Lower leg skin (tissue), 4 donors: ENCODE results near the gene CMIP. TPM values are rescaled to one million over a fixed set of nuclear protein-coding genes. Genes with fewer than 3 reads are reported as not detected.
"Not testable (repeated sequence)": the region's sequence is repeated elsewhere in the genome, so short reads cannot be mapped to it uniquely, and the experiment has no call there.

ENCODE experiments used
- DNase-seq, 2 donors: peaks; one replicate each; pipeline ENCODE4 v3.0.0-alpha.2; 2019; ENCODE audit warnings: low spot score in 2 of 2
- H3K4me3 ChIP-seq: fragments of 200-600 bp; sonication (generic); 2 replicates; pipeline ENCODE4 v1.5.1; 2017; ENCODE audit warnings: mild to moderate bottlenecking, low read depth; ENCODE audit not compliant: poor library complexity, severe bottlenecking
- POLR2A ChIP-seq, 2 donors: fragments of 450-650 bp; IDR thresholded peaks; one replicate each; pipeline ENCODE4 v1.6.1; 2016 to 2017; ENCODE audit warnings: antibody characterized with exemption in 2 of 2, mild to moderate bottlenecking in 1 of 2, moderate library complexity in 1 of 2
- WGBS, 2 donors: methylation state at CpG; one replicate each; pipeline ENCODE4 v1.1.5; 2018; 5-methylcytosine and 5-hydroxymethylcytosine counted together
- intact Hi-C: fragments of 100-400 bp; cut with DNase I; formaldehyde crosslinking; loops from one replicate; pipeline ENCODE4 v1.15.0; 2023; ENCODE audit warnings: low total_unique reads
- total RNA-seq, 4 donors: library from RNA; depleted of rRNA; stranded (reverse); fragments of >200 nt; gene quantifications; one replicate each; pipeline ENCODE4 v1.1.0, GENCODE V29; 2016
- TF ChIP-seq, protein P1 (sequence below), 3 donors: fragments of 450-650 bp; IDR thresholded peaks; one replicate each; pipeline ENCODE4 v1.5.1; 2016; ENCODE audit warnings: antibody characterized with exemption in 3 of 3, mild to moderate bottlenecking in 3 of 3, moderate library complexity in 2 of 3

CMIP gene
- total RNA-seq, 4 donors from 2014 or later: 53.7 to 115 (median 77.4) TPM

- DNase-seq: no peak
- H3K4me3 ChIP-seq: no peak overlapping the region
- WGBS, 2 donors: 79 to 82% methylated on average over 5 of the region's 5 CpGs
- TF ChIP-seq, protein P1, sequence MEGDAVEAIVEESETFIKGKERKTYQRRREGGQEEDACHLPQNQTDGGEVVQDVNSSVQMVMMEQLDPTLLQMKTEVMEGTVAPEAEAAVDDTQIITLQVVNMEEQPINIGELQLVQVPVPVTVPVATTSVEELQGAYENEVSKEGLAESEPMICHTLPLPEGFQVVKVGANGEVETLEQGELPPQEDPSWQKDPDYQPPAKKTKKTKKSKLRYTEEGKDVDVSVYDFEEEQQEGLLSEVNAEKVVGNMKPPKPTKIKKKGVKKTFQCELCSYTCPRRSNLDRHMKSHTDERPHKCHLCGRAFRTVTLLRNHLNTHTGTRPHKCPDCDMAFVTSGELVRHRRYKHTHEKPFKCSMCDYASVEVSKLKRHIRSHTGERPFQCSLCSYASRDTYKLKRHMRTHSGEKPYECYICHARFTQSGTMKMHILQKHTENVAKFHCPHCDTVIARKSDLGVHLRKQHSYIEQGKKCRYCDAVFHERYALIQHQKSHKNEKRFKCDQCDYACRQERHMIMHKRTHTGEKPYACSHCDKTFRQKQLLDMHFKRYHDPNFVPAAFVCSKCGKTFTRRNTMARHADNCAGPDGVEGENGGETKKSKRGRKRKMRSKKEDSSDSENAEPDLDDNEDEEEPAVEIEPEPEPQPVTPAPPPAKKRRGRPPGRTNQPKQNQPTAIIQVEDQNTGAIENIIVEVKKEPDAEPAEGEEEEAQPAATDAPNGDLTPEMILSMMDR (IDR thresholded peaks at IDR 0.05): no peak
- TF ChIP-seq POLR2A (IDR thresholded peaks at IDR 0.05): no peak
- intact Hi-C loops: no loop called here
Measured at GRCh38 chr16:81417210-81417609, 27.4 kb upstream of the CMIP start.

- 94 to 97% methylated on average over 9 of the region's 9 CpGs for WGBS, 2 donors
- no peak for DNase-seq
- TF ChIP-seq, protein P1 (IDR thresholded peaks at IDR 0.05): no peak
- no peak for TF ChIP-seq POLR2A (IDR thresholded peaks at IDR 0.05)
- H3K4me3 ChIP-seq: no peak overlapping the region
- intact Hi-C loops: no loop called here
Measured at GRCh38 chr16:81419806-81420205, 24.8 kb upstream of the CMIP start.

DNA sequence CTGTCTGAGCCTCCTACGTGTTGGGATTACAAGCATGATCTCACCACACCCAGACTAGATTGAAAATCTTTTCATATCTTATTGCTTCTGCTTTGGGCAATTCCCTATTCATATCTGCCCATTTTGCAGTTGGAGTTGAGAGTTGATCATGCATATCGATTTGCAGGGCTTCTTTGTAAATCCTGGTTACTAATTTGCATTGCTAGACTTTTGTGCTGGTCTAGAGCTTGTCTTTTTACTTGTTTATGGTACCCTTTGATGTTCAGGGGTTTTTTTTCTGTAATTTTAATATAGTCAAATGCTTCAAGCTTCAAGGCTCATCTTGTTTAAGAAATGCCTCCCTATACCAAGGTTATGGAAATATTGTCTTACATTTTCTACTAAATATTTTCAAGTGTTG, 23.5 kb upstream of the CMIP start:
- intact Hi-C loops: no loop called here
- DNase-seq: no peak
- 88 to 92% methylated on average over 2 of the region's 2 CpGs for WGBS, 2 donors
- TF ChIP-seq, protein P1 (IDR thresholded peaks at IDR 0.05): no peak
- no peak for TF ChIP-seq POLR2A (IDR thresholded peaks at IDR 0.05)
- no peak overlapping the region for H3K4me3 ChIP-seq

DNA sequence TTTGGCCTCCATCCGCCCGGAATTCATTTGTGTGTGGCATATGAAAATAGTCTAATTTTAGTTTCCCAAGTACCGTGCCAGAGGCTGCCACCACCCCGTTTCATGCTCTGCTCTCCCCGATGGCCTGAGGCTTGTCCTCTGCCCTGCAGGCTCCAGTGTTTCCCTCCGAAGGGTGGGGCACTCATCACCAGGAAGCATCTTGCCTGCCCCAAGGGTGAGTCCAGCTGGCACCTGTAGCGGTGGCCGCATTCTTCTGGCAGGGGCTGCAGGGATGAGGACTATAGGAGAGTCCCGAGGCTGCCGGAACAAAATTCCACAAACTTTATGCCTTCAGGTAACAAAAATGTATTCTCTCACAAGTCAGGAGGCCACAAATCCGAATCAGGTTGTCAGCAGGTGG, 23.1 kb upstream of the CMIP start:
- H3K4me3 ChIP-seq: no peak overlapping the region
- TF ChIP-seq, protein P1 (IDR thresholded peaks at IDR 0.05): no peak
- no peak for TF ChIP-seq POLR2A (IDR thresholded peaks at IDR 0.05)
- WGBS, 2 donors: 53 to 59% methylated on average over 11 of the region's 11 CpGs
- intact Hi-C loops: no loop called here
- no peak for DNase-seq

DNA sequence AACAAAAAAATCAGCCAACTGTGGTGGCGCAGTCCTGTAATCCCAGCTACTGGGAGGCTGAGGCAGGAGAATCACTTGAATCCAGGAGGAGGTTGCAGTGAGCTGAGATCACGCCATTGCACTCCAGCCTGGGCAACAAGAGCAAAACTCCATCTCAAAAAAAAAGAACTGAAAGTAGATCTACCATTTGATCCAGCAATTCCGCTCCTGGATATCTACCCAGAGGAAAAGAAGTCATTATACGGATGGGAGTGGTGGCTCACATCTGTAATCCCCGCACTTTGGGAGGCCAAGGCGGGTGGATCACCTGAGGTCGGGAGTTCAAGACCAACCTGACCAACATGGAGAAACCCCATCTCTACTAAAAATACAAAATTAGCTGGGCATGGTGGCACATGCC, 22.5 kb upstream of the CMIP start:
- 93% methylated on average over 7 of the region's 7 CpGs for WGBS, 2 donors
- H3K4me3 ChIP-seq, DNase-seq, intact Hi-C loops: not testable (repeated sequence)

DNA sequence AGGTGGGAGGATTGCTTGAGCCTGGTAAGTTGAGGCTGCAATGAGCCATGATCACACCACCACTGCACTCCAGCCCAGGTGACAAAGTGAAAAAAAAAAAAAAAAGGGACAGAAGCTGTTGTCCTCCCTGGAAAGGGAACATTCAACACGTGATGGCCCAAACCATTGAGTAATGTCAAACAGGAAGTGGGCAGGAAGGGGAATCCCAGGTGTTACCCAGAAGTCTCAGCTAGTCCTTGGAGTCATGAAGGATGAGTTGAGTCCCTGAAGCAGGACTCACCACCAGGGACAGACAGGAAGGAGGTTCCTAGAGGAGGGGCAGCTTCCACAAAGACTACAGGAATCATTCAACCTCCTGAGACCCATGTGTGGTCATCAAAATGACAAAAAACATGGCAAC, 19.8 kb upstream of the CMIP start:
- DNase-seq: no peak
- TF ChIP-seq, protein P1 (IDR thresholded peaks at IDR 0.05): no peak
- TF ChIP-seq POLR2A (IDR thresholded peaks at IDR 0.05): no peak
- intact Hi-C loops: no loop called here
- 0 to 22% methylated on average over 1 of the region's 1 CpG for WGBS, 2 donors
- H3K4me3 ChIP-seq: no peak overlapping the region
